NB4 (cell line): ENCODE results near the gene AIMP1.

Source experiments
- DNase-seq: peaks from one replicate; pipeline ENCODE4 v3.0.0; 2010; ENCODE audit warnings: low read depth
- H3K4me3 ChIP-seq: one replicate; pipeline ENCODE4 v1.5.1; 2011; ENCODE audit warnings: mild to moderate bottlenecking, low read depth, low read length, moderate library complexity
- CTCF ChIP-seq: IDR thresholded peaks from one replicate; pipeline ENCODE4 v1.5.1; 2012; ENCODE audit warnings: low read depth, low read length
- MYC ChIP-seq: IDR thresholded peaks from 2 replicates; pipeline ENCODE4 v1.6.1; 2011; ENCODE audit warnings: low read depth, low read length
- POLR2A ChIP-seq: IDR thresholded peaks from 2 replicates; pipeline ENCODE4 v1.6.1; 2011; ENCODE audit warnings: mild to moderate bottlenecking; ENCODE audit not compliant: insufficient read length; ENCODE audit errors: extremely low read depth
- TF ChIP-seq, protein P1 (sequence below): IDR thresholded peaks from 2 replicates; pipeline ENCODE4 v1.6.1; 2011; ENCODE audit warnings: low read depth, low read length

AIMP1 gene

GRCh38 chr4:106315968-106316772 lies at the start of gene AIMP1, which contains the start of gene TBCK:
AIMP1 (plus strand) TSS chr4:106316550; CDS start chr4:106325010, 8,460 bp downstream.
TBCK (minus strand) TSS chr4:106316209; CDS start chr4:106308960, 7,249 bp downstream.
- peak; percentile 78; the same call in 1 of the 2 replicates for TF ChIP-seq MYC
- TF ChIP-seq, protein P1, sequence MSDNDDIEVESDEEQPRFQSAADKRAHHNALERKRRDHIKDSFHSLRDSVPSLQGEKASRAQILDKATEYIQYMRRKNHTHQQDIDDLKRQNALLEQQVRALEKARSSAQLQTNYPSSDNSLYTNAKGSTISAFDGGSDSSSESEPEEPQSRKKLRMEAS, result peak; percentile 70
- peak; percentile 59 for TF ChIP-seq POLR2A
- no peak for TF ChIP-seq CTCF
- peak; percentile 92 for DNase-seq
- H3K4me3 ChIP-seq, result peak within 1 kb of the TSS; percentile 100

DNA sequence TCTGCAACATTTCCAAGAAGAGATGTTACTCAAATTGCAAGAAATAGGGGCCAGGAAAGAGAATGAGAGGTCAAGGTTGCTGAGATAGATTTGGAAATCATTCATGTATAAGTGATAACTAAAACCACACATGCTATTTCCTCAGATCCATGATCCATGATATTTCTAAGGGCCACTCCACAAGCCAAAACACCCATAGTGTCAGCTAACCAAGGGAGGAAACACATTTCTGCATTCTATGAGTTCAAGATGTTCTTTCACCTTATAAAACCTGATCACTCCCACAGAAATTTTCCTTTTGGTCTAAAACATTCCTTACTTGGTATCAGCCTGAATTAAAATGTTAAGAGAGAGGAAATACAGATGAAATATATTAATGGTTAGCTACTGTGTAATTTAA lies 47.6 kb upstream of the AIMP1 start:
- DNase-seq, result no peak
- no peak for TF ChIP-seq POLR2A
- TF ChIP-seq CTCF, result no peak
- TF ChIP-seq, protein P1, result no peak
- no peak for TF ChIP-seq MYC
- no peak overlapping the region for H3K4me3 ChIP-seq

DNA sequence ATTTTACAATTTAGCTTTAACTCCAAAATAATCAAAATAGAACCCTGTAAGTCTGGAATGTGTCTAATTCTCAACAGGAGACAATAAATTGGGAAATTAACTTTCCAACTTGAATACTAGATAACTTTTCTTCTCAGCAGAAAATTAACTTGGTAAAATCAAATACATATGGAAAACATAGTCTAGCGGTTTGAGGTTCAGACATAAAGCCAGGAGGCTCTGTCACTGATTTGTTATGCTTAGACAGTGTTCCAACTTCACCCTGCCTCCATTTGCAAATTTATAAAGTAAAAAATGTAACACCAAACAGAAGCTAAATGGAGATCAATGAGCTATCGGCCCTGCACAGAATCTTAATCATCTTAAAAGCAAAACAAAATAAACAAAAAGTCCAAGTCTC lies 46.6 kb upstream of the AIMP1 start:
- TF ChIP-seq POLR2A, result no peak
- TF ChIP-seq MYC, result no peak
- no peak for TF ChIP-seq CTCF
- TF ChIP-seq, protein P1, result no peak
- DNase-seq, result no peak
- no peak overlapping the region for H3K4me3 ChIP-seq

DNA sequence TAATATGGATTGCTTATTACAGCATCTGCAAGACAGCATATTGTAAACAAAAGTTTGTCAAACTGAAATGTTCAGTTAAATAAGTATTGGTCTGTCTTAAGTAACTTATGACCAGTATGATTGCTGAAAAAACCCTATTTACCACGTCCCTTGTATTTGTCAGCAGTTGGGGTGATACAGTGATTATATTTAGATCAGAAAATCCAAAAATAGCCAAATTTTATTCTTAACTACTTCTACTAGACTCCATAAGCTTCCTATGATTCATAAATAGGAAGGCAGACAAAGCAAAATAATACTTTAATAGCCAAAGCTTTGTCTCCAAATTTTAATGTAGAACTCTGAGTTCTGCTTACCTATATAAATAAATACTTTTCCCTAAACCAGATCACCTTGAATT lies 45.6 kb upstream of the AIMP1 start:
- TF ChIP-seq CTCF (no peak), MYC (no peak), POLR2A (no peak)
- TF ChIP-seq, protein P1, result no peak
- no peak overlapping the region for H3K4me3 ChIP-seq
- no peak for DNase-seq

GRCh38 chr4:106273831-106274230 lies 42.5 kb upstream of the AIMP1 start:
- H3K4me3 ChIP-seq, result no peak overlapping the region
- TF ChIP-seq, protein P1, result no peak
- TF ChIP-seq CTCF, result no peak
- no peak for TF ChIP-seq MYC
- TF ChIP-seq POLR2A, result no peak
- no peak for DNase-seq
